Measurements from ENCODE around the gene NGFR.
A peak's percentile ranks its signal among the peaks of the same experiment; 100 is the strongest.

NGFR gene

DNA sequence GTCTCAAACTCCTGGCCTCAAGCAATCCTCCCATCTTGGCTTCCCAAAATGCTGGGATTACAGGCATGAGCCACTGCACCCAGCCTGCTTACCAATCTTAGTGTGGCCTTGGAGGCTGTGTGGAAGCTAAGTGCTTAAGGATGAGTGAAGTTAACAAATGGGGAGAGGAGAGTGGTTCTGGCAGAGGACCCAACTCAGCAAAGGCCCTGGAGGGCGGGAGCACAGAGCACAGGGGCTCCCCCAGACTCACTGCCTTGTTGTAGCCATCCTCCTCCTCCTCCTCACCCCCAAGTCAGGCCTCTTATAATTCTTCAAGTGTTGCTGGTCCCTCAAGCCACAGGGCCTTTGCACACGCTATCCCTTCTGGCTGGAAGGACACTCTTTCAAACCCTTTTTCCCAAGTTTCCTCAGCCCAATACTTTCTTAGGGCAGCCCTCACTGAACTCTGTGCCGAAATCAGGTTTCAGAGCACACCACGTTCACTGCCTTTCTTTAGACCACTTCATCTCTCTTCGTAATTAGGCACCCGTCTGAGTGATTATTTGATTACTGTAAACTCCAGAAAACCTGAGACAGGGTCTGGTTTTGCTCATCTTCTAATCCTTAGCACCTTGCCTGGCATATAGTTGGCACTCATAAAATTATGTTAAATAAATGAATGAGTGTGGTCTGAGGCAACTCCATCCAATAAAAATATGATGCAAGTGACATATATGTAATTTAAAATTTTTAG is 23.4 kb downstream of the NGFR start:
- no peak for DNase-seq

DNA sequence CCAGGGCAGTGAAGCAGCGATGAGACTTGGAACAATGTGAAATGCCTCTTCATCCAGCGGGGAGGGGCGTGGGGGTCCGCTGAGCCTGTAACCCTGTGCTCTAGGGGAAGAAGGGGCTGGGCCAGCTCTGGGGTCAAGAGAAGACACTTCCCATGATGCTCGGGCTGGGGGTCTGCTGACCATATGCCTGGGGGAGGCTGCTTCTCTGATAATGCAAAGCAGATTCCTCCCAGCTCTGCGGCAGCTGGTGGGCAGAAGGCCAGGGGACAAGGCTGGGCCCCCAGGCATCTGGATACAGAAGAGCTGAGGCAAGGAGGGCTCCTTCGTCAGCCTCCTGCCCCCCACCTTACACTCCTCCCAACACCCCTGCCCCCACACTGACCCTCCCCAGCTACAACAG is 24.7 kb downstream of the NGFR start:
- peak in 1 of 2 experiments; percentile 27 for DNase-seq

DNA sequence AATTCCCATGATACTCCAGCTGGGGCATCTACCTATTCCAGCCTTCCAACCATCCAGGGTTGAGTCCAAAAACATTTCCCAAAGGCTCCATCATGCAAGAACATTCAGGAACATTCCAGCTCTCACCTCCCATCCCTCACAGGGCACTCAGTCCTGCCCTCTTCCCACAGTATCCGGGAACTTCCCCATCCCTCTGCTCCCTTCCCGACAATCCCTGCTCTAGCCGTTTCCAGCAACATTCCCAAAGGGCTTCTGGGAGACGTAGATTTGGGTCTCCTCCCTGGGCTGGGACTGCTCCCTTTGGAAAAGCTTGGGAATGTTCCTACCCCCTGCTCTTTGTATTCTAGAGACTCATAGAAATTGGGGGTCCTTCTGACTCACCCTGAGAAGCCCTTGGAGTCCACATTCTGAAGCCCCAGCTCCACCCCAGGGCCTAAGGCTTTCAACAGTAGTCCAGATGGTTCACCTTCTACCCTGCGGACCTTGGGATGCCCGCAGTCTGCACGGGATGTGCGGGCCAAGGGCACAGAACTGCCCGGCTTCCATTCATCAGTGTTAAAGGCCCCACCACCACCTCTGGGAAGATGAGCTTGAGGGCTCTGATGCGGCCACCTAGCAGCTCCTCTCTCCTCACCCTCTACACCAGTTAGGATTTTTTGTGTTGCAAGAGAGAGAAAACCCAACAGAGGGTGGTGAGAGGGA is 25.4 kb downstream of the NGFR start:
- DNase-seq = no peak

DNA sequence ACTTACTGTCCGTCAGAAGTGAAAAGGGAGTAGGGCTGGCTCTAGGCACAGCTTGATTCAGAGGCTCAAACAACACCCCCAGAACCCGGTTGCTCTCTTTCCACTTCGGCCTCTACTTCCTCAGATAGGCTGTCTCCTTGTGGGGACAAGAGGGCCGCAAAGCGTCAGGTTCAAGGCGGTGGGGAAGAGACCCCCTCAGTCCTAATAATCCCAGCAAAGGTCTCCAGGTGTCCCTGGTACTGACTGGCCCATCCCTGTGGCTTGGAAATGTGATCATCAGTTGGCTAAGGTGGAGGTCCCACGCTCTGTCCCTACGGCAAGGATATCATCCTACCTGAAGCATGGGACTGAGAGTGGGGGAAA is 26.0 kb downstream of the NGFR start:
- no peak for DNase-seq

DNA sequence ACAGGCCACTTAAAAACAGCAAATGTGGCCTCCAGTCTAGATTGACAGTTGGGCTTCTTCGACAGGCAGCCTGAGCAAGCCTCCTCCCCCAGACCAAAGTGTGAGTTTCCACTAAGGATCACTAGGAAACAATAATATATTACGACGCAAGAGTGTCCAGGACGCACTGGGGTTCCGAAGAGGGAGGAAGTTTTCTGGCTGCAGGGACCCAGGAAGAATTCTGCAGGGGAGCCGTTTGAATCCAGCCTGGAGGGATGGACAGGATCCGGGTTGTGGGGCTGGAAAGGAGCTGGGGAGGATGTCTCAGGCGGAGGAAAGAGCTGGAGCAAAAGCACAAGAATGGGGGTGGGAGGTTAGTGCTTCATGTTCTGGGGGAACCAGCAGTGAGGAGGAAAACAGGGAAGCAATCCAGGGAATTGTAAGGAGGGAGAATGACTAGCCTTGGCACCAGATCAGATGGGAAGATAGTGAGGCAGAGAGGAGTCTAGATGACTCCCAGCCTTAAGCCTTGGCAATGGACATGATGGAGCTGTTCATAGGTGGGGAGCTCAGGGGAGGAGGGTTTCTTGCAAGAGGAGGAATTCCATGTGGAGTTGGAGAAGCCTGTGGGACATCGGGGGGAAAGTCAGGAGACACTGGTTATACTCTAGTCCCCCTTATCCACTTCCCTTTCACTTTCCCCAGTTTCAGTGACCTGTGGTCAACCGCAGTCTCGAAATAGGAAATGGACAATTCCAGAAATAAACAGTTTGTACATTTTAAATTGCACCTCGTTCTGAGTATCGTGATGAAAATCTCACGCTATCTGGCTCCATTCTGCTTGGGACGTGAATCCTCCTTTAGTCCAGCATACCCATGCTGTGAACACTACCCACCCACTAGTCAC is 26.6 kb downstream of the NGFR start:
- no peak for DNase-seq

DNA sequence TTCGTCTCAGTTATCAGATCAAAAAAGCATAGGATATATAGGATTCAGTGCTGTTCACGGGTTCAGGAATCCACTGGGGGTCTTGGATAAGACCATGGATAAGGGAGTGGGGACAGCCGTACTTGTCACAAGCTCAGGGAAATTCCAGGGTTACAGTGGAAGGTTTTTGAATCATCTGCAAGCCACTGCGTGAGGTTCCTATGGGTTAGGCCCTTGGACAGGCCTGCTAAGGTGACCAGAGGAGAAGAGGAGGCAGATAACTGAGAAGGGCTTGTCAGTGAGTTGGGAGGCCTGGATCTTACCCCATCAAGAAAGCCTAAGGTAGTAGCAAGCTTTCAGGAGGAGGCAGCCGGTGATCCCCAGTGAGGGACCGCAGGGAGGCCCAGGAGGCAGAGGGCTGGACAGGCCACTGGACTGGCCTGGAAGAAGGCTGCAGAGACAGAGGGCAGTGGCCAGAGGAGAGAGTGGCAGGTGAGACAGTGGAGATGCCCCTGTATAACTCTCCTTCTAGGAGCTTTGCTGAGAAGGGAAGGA is 27.3 kb downstream of the NGFR start:
- no peak for DNase-seq

DNA sequence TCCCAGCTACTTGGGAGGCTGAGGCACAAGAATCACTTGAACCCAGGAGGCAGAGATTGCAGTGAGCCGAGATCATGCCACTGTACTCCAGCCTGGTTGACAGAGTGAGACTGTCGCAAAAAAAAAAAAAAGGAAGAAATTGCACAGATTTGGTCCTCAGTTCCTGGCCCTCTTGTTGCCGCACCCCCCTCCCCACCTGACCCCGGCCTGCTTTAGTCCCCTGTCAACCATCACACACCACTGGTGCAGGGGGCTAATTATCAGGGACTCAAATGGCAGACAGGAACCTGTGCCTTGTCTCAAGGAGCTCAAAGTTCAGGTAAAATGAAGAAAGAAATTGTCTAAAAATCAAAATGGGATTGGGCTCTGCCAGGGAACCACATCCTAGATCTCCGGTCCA is 28.1 kb downstream of the NGFR start:
- no peak for DNase-seq

DNA sequence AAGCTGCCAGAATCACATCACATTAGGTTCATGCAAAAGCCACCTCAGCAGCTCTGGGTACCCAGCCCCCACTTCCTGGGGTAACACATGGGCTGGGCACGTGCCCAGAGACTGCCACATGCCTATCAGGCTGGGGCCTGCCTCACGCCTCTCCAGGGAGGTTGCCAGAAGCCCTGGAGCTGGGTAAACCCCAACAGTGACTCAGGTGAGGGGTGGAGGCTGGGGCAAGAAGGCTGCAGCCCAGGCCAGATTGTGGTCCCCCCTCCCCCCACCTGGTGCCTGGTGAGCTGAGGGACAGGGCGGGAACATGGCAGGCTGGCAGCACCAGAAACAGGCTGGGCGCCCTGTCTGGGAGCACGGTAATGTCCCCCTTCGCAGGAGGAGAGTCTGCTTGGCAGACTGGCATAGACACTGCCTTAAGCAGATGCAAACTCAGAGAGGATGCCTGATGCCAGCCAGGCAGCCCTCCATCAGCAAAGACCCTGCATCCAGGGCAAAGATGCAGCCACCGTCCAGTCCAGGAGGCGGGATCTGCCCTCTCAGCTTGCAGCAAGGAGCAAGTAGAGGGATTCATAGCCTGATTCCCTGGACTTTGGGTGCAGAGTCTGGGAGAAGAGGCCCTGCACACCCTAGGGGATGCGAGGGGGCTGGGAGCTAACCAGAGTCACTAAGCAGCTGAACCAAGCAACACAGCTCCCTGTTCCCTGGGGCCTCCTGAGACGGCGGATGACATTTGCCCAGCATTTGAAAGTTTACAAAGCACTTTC is 28.8 kb downstream of the NGFR start:
- peak; percentile 45 to 91 for DNase-seq

DNA sequence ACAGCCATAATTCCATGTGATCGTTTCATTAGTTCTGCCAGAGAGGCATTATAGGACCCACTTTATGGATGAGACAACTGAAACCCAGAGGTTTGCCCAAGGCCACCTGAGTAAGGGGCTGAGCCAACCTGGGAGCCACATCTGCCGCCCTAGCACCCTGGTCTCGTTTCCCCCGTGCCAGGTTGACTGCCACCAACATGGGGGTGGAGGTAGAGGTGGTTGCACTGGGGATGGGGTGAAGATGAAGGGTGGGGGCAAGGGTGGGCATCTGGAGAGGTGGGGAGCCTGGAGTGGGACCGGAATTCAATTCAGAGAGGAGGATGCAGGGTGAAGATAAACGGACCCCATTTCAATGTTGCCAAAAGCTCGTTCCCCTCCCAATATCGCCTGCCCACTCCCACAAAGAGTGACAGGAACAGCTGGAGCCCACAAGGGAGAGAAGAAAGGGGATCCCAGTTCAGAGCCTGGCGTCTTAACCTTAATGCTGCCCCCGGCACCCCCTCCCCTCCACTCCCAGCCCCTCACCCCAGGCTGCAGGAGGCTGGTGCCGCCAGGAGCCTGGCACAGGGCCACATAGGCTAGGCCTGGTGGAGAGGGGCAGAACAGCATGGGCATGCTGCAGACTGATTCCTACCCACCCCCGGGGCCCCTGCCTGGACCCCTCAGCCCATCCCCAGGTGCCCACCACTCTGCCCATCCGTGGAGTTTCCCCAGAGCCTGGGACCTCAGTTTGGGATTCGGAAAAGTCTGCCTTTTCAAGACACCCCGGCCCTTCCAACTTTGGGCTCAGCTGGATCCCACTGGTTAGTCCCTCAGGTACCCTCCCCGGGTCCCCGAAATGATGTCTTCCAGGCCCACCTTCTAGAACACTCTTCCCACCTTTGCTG is 29.6 kb downstream of the NGFR start:
- DNase-seq = peak in 1 of 2 experiments; percentile 16

DNA sequence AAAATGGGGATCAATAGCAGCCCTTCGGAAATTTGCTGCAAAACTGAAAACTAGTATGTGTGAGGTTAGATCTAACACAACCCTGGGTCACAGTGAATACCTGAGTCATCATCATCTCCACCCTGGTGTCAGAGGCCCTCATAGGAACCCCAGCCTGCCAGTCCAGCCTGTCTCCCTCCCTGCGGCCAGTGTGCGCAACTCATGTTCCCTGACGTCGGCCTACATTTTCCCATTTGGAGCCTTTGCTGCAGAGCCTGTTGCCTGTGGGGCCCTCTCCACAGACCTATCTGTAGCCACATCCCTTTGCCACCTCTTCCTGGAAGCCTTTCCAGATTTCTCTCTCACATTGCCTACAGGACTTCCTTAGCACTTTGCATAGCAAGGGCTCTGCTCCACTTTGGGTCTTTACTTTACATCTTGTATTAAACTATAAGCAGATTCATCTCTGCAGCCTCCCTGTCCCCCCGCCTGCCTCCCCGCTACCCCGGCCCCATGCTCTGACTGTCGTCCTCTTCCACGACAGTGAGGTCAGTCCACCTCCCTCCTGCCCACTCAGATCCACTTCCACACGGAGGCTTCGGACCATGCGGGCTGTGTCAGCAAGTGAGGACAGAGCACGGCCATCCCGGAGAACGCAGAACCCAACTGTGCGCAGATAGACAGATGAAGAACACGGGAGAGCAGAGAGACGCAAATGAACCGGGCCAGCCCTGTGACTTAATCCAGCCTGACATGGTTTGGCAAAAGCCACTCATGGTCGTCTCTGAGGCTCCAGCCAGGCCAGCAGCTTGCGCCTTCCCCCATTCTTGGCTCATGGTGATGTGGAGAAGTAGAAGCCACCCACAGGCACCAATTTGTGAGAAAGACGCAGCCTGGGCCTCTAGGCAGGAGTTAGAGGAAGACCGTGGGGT is 31.0 kb downstream of the NGFR start:
- peak in 1 of 2 experiments; percentile 22 for DNase-seq

DNA sequence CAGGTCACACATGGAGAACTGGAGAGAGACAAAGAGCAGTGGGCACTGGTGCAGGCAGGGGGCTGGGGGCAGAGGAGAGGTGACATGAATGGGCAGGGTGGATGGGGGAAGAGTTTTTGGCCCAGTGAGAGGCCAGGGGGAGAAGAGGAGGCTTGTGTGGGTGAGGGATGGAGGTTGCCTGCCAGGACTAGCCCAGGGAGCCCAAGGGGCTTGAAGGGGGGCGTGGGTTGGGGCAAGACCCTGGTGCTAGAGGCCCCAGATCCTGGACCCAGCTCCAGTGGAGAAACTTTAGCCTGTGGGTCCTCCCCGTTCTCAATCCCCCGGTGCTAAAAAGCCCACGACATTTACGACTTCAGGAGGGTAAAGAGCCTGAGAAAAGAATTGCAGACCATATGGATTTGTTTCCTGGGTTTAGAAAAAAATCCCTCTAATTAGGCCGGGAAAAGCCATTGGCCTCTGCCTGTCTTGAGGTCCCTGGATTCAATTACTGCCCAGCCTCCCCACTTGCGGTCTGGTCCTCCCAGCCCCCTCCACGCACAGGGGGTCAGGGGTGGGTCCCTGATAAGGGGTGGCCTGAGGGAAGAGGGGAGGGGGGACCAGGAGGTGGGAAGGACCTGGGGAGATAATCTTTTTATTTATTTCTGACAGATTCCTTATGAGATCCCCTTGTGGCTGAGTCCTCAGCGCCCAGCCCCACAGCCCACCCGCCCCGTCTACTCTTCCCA is 33.0 kb downstream of the NGFR start:
- no peak for DNase-seq

DNA sequence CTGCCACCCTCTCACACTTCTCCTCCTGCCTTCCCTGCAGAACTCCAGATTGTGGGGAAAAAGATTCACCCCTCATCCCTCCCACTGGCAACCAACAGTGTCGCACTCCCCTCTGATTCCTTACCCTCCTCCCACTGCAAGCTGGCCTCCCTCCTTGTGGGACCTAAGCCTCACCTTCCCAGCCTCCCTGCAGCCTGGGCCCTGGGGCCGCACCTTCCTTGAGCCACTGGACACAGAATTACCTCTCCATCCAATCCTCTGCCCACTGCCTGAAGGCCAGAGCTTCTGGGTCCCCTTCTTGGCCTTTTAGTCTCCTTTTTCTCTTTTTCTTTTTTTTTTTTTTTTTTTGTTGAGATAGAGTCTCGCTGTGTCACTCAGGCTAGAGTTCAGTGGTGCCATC is 33.9 kb downstream of the NGFR start:
- no peak for DNase-seq

DNA sequence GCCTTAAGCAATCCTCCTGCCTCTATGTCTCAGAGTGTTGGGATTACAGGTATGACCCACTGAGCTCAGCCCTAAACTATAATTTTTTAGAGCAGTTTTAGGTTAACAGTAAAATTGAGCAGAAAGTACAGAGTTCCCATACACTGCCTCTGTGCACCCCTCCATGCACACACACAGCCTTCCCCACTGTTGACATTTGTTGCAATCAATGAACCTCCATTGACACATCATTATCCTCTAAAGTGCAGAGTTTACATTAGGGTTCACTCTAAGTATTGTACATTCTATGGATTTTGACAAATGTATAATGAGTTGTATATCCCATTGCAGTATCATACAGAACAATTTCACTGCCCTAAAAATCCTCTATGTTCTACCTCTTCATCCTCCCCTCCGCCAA is 35.0 kb downstream of the NGFR start:
- no peak for DNase-seq

DNA sequence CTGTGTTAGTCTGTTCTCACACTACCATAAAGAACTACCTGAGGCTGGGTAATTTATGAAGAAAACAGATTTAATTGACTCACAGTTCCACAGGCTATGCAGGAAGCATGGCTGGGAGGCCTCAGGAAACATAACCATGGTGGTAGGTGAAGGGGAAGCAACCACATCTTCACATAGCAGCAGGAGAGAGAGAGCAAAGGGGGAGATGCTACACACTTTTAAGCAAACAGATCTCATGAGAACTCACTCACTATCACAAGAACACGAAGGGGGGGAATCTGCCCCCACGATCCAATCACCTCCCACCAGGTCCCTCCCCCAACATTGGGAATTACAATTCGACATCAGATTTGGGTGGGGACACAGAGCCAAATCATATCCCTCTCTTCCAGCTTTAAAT is 48.8 kb downstream of the NGFR start:
- no peak for DNase-seq

DNA sequence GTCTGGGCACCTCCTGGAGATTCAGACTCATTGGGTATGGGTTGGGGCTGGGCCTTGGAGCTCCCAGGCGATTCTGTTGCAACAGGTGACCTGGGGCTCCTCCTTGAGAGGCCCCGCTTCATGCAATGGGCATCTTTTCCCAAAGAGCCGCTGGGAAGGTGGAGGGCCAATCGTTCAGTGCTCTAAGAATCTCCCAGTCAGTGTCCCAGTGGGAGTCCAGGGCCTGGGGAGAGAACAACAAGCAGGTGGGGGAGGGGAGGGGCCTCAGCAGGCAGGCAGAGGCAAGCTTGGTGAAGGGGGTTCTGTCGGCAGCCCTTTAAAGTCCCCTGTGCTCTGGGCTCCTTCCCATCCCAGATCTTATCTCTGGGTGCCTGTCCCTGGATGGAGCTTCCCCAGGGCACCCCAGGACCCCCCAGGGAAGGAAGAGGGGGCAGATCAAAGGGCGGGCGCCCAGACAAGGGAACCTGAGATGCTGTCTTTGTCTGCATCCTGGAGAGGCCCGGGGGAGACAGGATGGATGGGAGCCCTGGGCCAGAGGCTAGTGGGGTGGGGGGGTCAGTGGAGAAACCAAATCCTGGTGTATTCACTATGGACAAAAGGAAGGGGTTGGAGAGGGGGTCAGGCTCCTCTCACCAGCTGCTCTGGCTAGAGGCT is 50.0 kb downstream of the NGFR start:
- no peak for DNase-seq

DNA sequence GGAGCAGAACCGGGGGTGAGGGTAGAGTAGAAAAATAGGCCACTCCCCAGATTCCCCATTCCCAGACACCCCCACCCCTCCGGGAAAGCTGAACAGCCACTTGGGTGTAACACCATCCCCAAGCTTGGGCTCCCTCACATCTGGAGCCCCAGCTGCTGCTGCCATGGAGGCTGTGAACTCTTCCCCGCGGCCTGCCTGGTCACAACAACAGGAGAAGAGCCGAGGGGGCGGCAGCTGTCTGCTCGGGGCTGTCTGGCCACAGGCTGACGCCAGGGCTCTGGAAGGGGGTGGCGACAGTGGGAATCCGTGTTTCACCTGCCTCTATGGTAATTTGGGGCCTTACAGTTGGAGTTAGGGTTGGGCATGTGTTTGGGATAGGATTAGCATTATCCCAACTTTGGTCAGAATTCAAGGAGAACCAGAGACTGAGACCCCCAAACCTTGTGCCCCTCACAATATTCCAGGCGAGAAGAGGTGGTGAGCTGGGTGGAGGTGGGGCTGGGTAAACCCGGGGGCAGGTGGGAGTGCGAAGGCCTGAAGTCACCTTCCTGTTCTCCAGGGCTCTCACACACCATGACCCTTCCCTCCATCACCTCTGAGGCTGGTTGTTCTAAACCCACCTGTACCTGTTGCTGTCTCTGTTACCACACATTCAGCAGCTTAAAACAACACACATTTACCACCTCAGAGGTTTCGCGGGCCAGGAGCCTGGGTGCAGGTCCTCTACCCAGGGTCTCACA is 50.9 kb downstream of the NGFR start:
- no peak for DNase-seq

DNA sequence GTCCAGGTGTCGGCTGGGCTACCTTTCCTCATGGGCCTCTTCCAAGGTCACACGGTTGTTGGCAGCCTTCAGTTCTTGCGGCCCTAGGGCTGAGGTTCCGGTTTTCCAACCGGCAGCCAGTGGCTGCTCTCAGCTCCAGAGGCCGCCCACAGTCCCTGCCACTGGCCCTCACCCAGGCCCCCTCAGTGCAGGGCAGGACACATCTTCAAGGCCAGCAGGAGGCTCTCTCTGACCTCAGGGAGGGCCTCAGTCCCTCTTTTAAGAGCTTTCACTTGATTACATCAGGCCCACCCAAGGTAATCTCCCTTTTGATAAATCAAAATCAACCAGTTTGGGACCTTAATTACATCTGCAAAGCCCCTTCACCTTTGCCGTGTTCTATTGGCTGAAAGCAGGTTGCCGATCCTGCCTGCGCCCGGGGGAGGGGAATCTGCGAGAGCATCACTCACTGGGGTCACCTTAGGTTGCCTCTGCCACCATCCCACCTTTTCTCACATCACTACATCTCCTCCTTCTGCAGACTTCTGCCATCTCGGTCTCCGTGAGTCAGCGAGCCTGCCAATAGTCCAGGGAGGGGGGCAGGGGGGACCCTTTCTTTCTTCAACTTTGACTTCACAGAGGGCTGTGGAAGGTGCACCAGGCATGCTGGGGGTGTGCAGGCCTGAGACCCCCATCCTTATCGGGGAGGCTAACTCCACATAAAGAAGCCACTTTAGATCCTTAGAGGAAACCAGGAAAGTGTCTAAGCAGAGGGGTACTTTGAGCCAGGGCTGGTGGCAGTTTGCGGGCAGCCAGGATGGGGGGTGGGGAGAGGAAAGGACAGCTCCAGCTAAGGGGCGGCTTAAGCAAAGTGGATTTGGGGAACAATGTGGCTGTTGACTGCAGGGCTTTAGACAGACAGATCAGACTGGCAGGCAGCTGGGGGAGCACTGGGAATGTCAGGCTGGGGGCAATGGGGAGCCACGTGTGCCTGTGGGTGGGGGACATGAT is 51.7 kb downstream of the NGFR start:
- no peak for DNase-seq

Measured in NCI-H446 (cell line).